Testis (tissue), 3 donors: ENCODE results near the gene DPP6. TPM values are rescaled to one million over a fixed set of nuclear protein-coding genes. Genes with fewer than 3 reads are reported as not detected.

ENCODE experiments used
- DNase-seq: peaks from one replicate; pipeline ENCODE4 v3.0.0-alpha.2; 2019
- H3K27ac ChIP-seq, 2 donors: fragments of 200-600 bp; sonication (generic); one replicate each; pipeline ENCODE4 v1.5.1; 2019
- H3K27me3 ChIP-seq: fragments of 200-600 bp; sonication (generic); one replicate; pipeline ENCODE4 v1.5.1; 2019
- H3K36me3 ChIP-seq: fragments of 200-600 bp; sonication (generic); one replicate; pipeline ENCODE4 v1.5.1; 2017; ENCODE audit warnings: low read depth; ENCODE audit errors: missing control alignments
- H3K4me1 ChIP-seq: fragments of 200-600 bp; sonication (generic); one replicate; pipeline ENCODE4 v1.5.1; 2019
- H3K4me3 ChIP-seq, 2 donors: fragments of 200-600 bp; sonication (generic); one replicate each; pipeline ENCODE4 v1.5.1; 2017 to 2019
- H3K9me3 ChIP-seq: fragments of 200-600 bp; sonication (generic); one replicate; pipeline ENCODE4 v1.5.1; 2017
- CTCF ChIP-seq, 3 experiments: fragments of 450-650 bp in 2 of 3; fragments of 200-600 bp in 1 of 3; sonication (generic) in 1 of 3; IDR thresholded peaks; one replicate each; pipeline ENCODE4 v1.5.1; 2016 to 2019; ENCODE audit warnings: antibody characterized with exemption in 3 of 3, mild to moderate bottlenecking in 2 of 3, moderate library complexity in 1 of 3
- POLR2A ChIP-seq: fragments of 450-650 bp; IDR thresholded peaks from one replicate; pipeline ENCODE4 v1.6.1; 2017; ENCODE audit warnings: antibody characterized with exemption, mild to moderate bottlenecking, moderate library complexity
- WGBS, 2 donors: methylation state at CpG; one replicate each; pipeline ENCODE4 v1.1.5; 2018; 5-methylcytosine and 5-hydroxymethylcytosine counted together
- intact Hi-C: fragments of 100-400 bp; cut with DNase I; formaldehyde crosslinking; loops from one replicate; pipeline ENCODE4 v1.15.1; 2023; ENCODE audit warnings: low total_unique reads
- polyA plus RNA-seq: library from polyadenylated mRNA; stranded (reverse); fragments of 350-450 nt; fragmentation: Illumina TruSeq; extraction: RNeasy Lipid Tissue Mini Kit (QIAGEN cat#74804); gene quantifications from one replicate; pipeline ENCODE4 v1.2.3, GENCODE V29; 2014; ENCODE audit warnings: low read depth, low replicate concordance; ENCODE audit not compliant: insufficient read depth
- total RNA-seq, 2 donors: library from RNA; depleted of rRNA; stranded (reverse); fragments of >200 nt; gene quantifications; one replicate each; pipeline ENCODE4 v1.2.3, GENCODE V29; 2016

DPP6 gene
- total and polyA plus RNA-seq, 3 donors from 2014 or later, result 26.0 to 78.3 (median 52.8) TPM

- Histone ChIP-seq H3K36me3 (no peaks in the 10 kb centered on the region), H3K4me3 (no peak overlapping the region), H3K9me3 (no peaks in the 10 kb centered on the region), H3K27ac (no peak overlapping the region), H3K27me3 (no peaks in the 10 kb centered on the region), H3K4me1 (no peaks in the 10 kb centered on the region)
- intact Hi-C loops, result no loop called here
- no peak for TF ChIP-seq CTCF (IDR thresholded peaks at IDR 0.05)
- no peak for TF ChIP-seq POLR2A
- 76 to 82% methylated on average over 3 to 4 of the region's 4 CpGs for WGBS, 2 donors
- DNase-seq, result no peak
These were observed 641.5 kb downstream of the DPP6 start for GRCh38 chr7:154693661-154694060.

GRCh38 chr7:154695836-154696235 is 643.6 kb downstream of the DPP6 start:
- no peaks in the 10 kb centered on the region for H3K36me3 ChIP-seq
- no peak overlapping the region for H3K4me3 ChIP-seq
- H3K27ac ChIP-seq, result no peak overlapping the region
- H3K9me3 ChIP-seq, result no peaks in the 10 kb centered on the region
- no peak for DNase-seq
- H3K4me1 ChIP-seq, result no peaks in the 10 kb centered on the region
- intact Hi-C loops, result no loop called here
- TF ChIP-seq CTCF (IDR thresholded peaks at IDR 0.05), result no peak
- TF ChIP-seq POLR2A, result no peak
- 97 to 100% methylated on average over 4 to 14 of the region's 14 CpGs for WGBS, 2 donors
- no peaks in the 10 kb centered on the region for H3K27me3 ChIP-seq

DNA sequence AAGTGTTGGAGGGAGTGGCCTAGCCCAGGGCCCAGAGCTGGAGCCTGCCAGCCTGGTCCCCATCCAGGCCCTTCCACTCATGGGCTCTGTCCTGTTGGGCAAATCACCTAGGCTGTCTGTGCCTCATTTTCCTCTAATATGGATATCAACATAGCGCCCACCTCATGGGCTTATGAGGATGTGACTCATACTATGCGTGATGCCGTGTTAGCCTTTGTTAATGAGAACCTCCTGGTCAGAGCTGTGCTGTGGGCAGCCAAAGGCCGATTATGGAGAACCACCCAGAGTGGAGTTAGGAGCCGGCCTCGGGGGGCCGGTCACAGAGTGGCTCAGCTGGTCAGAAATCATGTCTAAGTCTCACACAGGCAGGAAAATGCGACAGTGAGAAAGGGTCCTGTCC is 644.4 kb downstream of the DPP6 start:
- TF ChIP-seq POLR2A (no peak), CTCF (IDR thresholded peaks at IDR 0.05) (no peak)
- intact Hi-C loops, result no loop called here

GRCh38 chr7:154698726-154699291 is 646.6 kb downstream of the DPP6 start:
- no peaks in the 10 kb centered on the region for H3K4me1 ChIP-seq
- H3K27ac ChIP-seq, result no peak overlapping the region
- no peak overlapping the region for H3K4me3 ChIP-seq
- DNase-seq, result no peak
- intact Hi-C loops, result no loop called here
- no peaks in the 10 kb centered on the region for H3K27me3 ChIP-seq
- H3K9me3 ChIP-seq, result no peaks in the 10 kb centered on the region
- peak in 2 of 3 experiments; percentile 25 to 29 for TF ChIP-seq CTCF (IDR thresholded peaks at IDR 0.05)
- no peak for TF ChIP-seq POLR2A
- no peaks in the 10 kb centered on the region for H3K36me3 ChIP-seq
- 66 to 75% methylated on average over 11 to 13 of the region's 13 CpGs for WGBS, 2 donors

More for the DNA sequence above, 644.4 kb downstream of the DPP6 start:
- Histone ChIP-seq H3K27ac (no peak overlapping the region), H3K4me3 (no peak overlapping the region), H3K9me3 (no peaks in the 10 kb centered on the region), H3K36me3 (no peaks in the 10 kb centered on the region), H3K27me3 (no peaks in the 10 kb centered on the region), H3K4me1 (no peaks in the 10 kb centered on the region)
- DNase-seq, result no peak
- WGBS, 2 donors, result 94 to 97% methylated on average over 4 to 8 of the region's 8 CpGs

DNA sequence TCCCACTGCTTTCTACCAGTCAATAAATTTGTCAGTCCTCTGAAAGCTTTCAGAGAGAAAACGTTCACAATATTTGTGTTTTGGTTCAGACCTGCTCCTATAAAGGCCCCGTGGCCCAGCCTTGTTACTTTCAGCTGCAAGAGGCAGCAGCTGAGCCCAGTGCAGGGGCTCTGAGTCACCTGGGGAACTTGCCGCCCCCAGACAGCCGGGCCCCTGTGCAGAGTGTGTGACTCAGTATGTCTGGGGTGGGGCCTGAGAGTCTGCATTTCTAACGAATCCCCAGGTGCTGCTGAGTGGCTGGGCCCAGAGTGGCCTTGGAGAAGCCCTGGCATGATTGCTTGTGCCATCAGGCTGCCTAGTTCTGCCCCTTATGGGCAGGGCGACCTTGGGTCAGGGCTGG is 647.2 kb downstream of the DPP6 start:
- no peaks in the 10 kb centered on the region for H3K4me1 ChIP-seq
- 65 to 70% methylated on average over 3 to 6 of the region's 6 CpGs for WGBS, 2 donors
- H3K9me3 ChIP-seq, result no peaks in the 10 kb centered on the region
- no peaks in the 10 kb centered on the region for H3K27me3 ChIP-seq
- no peaks in the 10 kb centered on the region for H3K36me3 ChIP-seq
- TF ChIP-seq POLR2A (no peak), CTCF (IDR thresholded peaks at IDR 0.05) (no peak)
- intact Hi-C loops, result no loop called here
- no peak for DNase-seq
- no peak overlapping the region for H3K27ac ChIP-seq
- no peak overlapping the region for H3K4me3 ChIP-seq
